ENCODE data around the gene RNLS.

The RNLS gene

DNA sequence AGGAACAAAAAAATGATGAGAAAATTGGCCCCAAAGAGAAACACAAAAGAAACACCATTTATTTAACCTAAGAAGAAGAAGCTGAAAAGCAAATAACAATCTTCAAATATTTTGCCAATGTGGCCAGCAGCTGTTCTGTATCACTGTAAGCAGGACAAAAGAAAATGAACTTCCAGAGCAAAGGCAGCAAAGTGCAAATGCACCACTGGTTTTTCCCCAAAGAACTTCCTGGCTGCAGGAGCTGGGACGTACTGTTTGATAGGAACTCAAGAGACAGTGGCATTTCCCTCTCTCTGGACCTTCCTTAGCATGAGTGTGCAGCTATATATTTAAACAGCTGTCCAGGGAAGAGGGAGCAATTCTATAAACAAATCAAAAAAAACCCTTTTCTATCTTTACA is 60.4 kb downstream of the RNLS start:
- no peaks in the 10 kb centered on the region for H3K79me2 ChIP-seq (ENCODE audit: insufficient read depth, low read length)
- H3K27me3 ChIP-seq (ENCODE audit: low read length), result no peaks in the 10 kb centered on the region
- H3K9me2 ChIP-seq (replicated peaks; ENCODE audit: insufficient read depth, low read length), result no peaks in the 10 kb centered on the region
- TF ChIP-seq, protein P1, sequence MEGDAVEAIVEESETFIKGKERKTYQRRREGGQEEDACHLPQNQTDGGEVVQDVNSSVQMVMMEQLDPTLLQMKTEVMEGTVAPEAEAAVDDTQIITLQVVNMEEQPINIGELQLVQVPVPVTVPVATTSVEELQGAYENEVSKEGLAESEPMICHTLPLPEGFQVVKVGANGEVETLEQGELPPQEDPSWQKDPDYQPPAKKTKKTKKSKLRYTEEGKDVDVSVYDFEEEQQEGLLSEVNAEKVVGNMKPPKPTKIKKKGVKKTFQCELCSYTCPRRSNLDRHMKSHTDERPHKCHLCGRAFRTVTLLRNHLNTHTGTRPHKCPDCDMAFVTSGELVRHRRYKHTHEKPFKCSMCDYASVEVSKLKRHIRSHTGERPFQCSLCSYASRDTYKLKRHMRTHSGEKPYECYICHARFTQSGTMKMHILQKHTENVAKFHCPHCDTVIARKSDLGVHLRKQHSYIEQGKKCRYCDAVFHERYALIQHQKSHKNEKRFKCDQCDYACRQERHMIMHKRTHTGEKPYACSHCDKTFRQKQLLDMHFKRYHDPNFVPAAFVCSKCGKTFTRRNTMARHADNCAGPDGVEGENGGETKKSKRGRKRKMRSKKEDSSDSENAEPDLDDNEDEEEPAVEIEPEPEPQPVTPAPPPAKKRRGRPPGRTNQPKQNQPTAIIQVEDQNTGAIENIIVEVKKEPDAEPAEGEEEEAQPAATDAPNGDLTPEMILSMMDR (IDR thresholded peaks at IDR 0.05; ENCODE audit: insufficient read depth, low read length, poor library complexity, severe bottlenecking), result no peak
- TF ChIP-seq EZH2phosphoT487 (conservative IDR thresholded peaks at IDR 0.05; ENCODE audit: low read length), result no peak
- no peak overlapping the region for H3K4me3 ChIP-seq (ENCODE audit: insufficient read depth, low read length, poor library complexity, severe bottlenecking)
- no peaks in the 10 kb centered on the region for H3F3A ChIP-seq (ENCODE audit: insufficient read depth)
- no peak overlapping the region for H3K4me2 ChIP-seq (ENCODE audit: low read depth, low read length, poor library complexity, severe bottlenecking)
- H4K20me1 ChIP-seq (ENCODE audit: low read depth, low read length), result no peaks in the 10 kb centered on the region
- no peak overlapping the region for H3K27ac ChIP-seq (ENCODE audit: low read depth, low read length)
- no peak overlapping the region for H3K9ac ChIP-seq (ENCODE audit: low read length)
- no peaks in the 10 kb centered on the region for H3K9me3 ChIP-seq (ENCODE audit: insufficient read depth, low read length)
- H3K36me3 ChIP-seq (ENCODE audit: low read length), result no peaks in the 10 kb centered on the region
- no peak overlapping the region for H2AFZ ChIP-seq (ENCODE audit: low read depth, low read length, severe bottlenecking)

DNA sequence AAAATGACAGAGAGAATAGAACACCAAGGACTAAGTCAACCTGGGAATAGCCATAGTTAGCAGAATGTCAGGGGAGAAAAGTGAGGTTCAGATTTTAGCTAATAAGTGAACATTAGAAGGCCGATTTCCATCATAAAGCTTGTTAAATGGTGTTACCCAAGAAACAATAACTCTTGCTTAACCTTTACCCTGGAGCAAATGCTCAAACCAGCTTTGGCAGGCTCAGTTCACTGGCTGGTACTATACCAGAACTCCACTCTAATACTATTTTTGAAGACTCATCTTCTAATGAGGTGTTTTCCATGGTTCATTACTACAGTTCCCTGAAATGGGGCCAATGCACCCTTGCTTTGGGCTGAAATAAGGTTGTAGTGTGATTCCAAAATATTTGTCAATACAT is 61.3 kb downstream of the RNLS start:
- H3K79me2 ChIP-seq (ENCODE audit: insufficient read depth, low read length), result no peaks in the 10 kb centered on the region
- H3K9ac ChIP-seq (ENCODE audit: low read length), result no peak overlapping the region
- no peak overlapping the region for H3K27ac ChIP-seq (ENCODE audit: low read depth, low read length)
- no peaks in the 10 kb centered on the region for H3F3A ChIP-seq (ENCODE audit: insufficient read depth)
- H4K20me1 ChIP-seq (ENCODE audit: low read depth, low read length), result no peaks in the 10 kb centered on the region
- H2AFZ ChIP-seq (ENCODE audit: low read depth, low read length, severe bottlenecking), result no peak overlapping the region
- no peaks in the 10 kb centered on the region for H3K9me3 ChIP-seq (ENCODE audit: insufficient read depth, low read length)
- no peak for TF ChIP-seq EZH2phosphoT487 (conservative IDR thresholded peaks at IDR 0.05; ENCODE audit: low read length)
- TF ChIP-seq, protein P1 (IDR thresholded peaks at IDR 0.05; ENCODE audit: insufficient read depth, low read length, poor library complexity, severe bottlenecking), result no peak
- H3K9me2 ChIP-seq (replicated peaks; ENCODE audit: insufficient read depth, low read length), result no peaks in the 10 kb centered on the region
- H3K36me3 ChIP-seq (ENCODE audit: low read length), result no peaks in the 10 kb centered on the region
- H3K4me3 ChIP-seq (ENCODE audit: insufficient read depth, low read length, poor library complexity, severe bottlenecking), result no peak overlapping the region
- H3K27me3 ChIP-seq (ENCODE audit: low read length), result no peaks in the 10 kb centered on the region
- no peak overlapping the region for H3K4me2 ChIP-seq (ENCODE audit: low read depth, low read length, poor library complexity, severe bottlenecking)

DNA sequence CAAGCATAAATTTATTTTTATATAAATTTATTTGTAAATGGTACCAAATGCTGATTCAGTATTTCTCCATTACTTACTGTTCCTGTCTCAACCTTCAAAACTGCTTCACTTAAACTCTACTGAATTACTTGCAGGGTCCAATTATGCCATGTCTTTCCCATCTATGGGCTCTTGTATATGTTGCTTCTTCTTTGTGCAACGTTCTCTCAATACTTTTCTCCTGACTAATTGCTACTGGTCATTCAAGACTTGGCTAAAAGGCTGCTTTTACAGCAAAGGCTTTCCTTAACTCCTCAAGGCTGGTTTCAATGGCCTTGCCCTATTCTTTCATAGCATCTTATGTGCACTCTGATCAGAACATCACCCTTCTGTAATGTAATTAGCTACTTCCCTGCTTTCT is 67.9 kb downstream of the RNLS start:
- Histone ChIP-seq H2AFZ (ENCODE audit: low read depth, low read length, severe bottlenecking) (no peak overlapping the region), H3K4me3 (ENCODE audit: insufficient read depth, low read length, poor library complexity, severe bottlenecking) (no peak overlapping the region), H4K20me1 (ENCODE audit: low read depth, low read length) (no peaks in the 10 kb centered on the region), H3K9me3 (ENCODE audit: insufficient read depth, low read length) (no peaks in the 10 kb centered on the region), H3K27ac (ENCODE audit: low read depth, low read length) (no peak overlapping the region), H3K36me3 (ENCODE audit: low read length) (no peaks in the 10 kb centered on the region), H3F3A (ENCODE audit: insufficient read depth) (no peaks in the 10 kb centered on the region), H3K9ac (ENCODE audit: low read length) (no peak overlapping the region), H3K27me3 (ENCODE audit: low read length) (no peaks in the 10 kb centered on the region), H3K9me2 (replicated peaks; ENCODE audit: insufficient read depth, low read length) (no peaks in the 10 kb centered on the region), H3K4me2 (ENCODE audit: low read depth, low read length, poor library complexity, severe bottlenecking) (no peak overlapping the region), H3K79me2 (ENCODE audit: insufficient read depth, low read length) (no peaks in the 10 kb centered on the region)
- TF ChIP-seq EZH2phosphoT487 (conservative IDR thresholded peaks at IDR 0.05; ENCODE audit: low read length), result no peak
- TF ChIP-seq, protein P1 (IDR thresholded peaks at IDR 0.05; ENCODE audit: insufficient read depth, low read length, poor library complexity, severe bottlenecking), result no peak
